Measurements from ENCODE around the gene IL31RA.

GRCh38 chr5:55851675-55851979, 470 bp downstream of the IL31RA start:
- TF ChIP-seq REST (IDR thresholded peaks at IDR 0.05; ENCODE audit: unreplicated experiment) (no peak), CTCF (conservative IDR thresholded peaks at IDR 0.05; ENCODE audit: low read depth in 2 of 2) (no peak), POLR2AphosphoS5 (IDR thresholded peaks at IDR 0.05; ENCODE audit: low read depth) (no peak), ETS1 (IDR thresholded peaks at IDR 0.05) (no peak), EZH2 (IDR thresholded peaks at IDR 0.05; ENCODE audit: low read depth, unreplicated experiment) (no peak), EZH2phosphoT487 (IDR thresholded peaks at IDR 0.05; ENCODE audit: unreplicated experiment) (no peak), JUNB (IDR thresholded peaks at IDR 0.05; ENCODE audit: unreplicated experiment) (no peak), NANOG (IDR thresholded peaks at IDR 0.05; ENCODE audit: borderline replicate concordance) (no peak), STAT1 (IDR thresholded peaks at IDR 0.05; ENCODE audit: unreplicated experiment) (no peak), ZNF114 (CRISPR knock-in tag; IDR thresholded peaks at IDR 0.05) (no peak), CREB1 (CRISPR knock-in tag; IDR thresholded peaks at IDR 0.05; ENCODE audit: low read depth) (no peak), ZNF331 (CRISPR knock-in tag; IDR thresholded peaks at IDR 0.05; ENCODE audit: low read depth) (no peak)
